K562 (cell line): ENCODE measurements around the gene VWA5B1.

ENCODE experiments used
- CBX3 ChIP-seq, 2 experiments: IDR thresholded peaks; 1 replicate in 1 of 2; 2 replicates in 1 of 2; pipeline ENCODE4 v1.6.1; 2012; ENCODE audit warnings: inconsistent platforms in 2 of 2, low read length in 2 of 2, borderline replicate concordance in 1 of 2, control low read depth in 1 of 2
- CTCF ChIP-seq, 3 experiments: IDR thresholded peaks in 2 of 3; conservative IDR thresholded peaks in 1 of 3; 2 replicates each; pipeline ENCODE4 v1.5.1; 2011 to 2012; ENCODE audit warnings: low read length in 3 of 3, mild to moderate bottlenecking in 3 of 3, control low read depth in 2 of 3, improper control_type of control experiment in 1 of 3, inconsistent platforms in 1 of 3, low read depth in 1 of 3, mixed read lengths in 1 of 3, moderate library complexity in 1 of 3; ENCODE audit not compliant: insufficient read depth in 2 of 3
- ETV5 ChIP-seq: sonication (generic); formaldehyde crosslinking; IDR thresholded peaks from 2 replicates; pipeline ENCODE4 v1.4.0; 2020; ENCODE audit warnings: low read depth, mild to moderate bottlenecking, missing genetic modification reagents
- MTF1 ChIP-seq: fragments of 250-450 bp; sonication (Bioruptor Pico); IDR thresholded peaks from 2 replicates; pipeline ENCODE4 v1.9.0; 2021; ENCODE audit warnings: moderate library complexity, mild to moderate bottlenecking, inconsistent platforms, borderline replicate concordance
- PTTG1 ChIP-seq: fragments of 450-650 bp; IDR thresholded peaks from 2 replicates; pipeline ENCODE4 v1.6.1; 2016; ENCODE audit warnings: low read depth, mild to moderate bottlenecking, missing genetic modification characterization, missing compliant biosample characterization
- RBFOX2 ChIP-seq: fragments of 200-400 bp; formaldehyde crosslinking; IDR thresholded peaks from 2 replicates; pipeline ENCODE4 v1.6.1; 2017; ENCODE audit warnings: low read depth, mild to moderate bottlenecking, low read length, moderate library complexity
- TEAD4 ChIP-seq, 2 experiments: sonication (generic) in 1 of 2; formaldehyde crosslinking in 1 of 2; IDR thresholded peaks; 2 replicates each; pipeline versions ENCODE4 v1.6.1 to v1.8.0; 2012 to 2022; ENCODE audit warnings: borderline replicate concordance in 1 of 2, inconsistent platforms in 1 of 2, low read length in 1 of 2, mild to moderate bottlenecking in 1 of 2, missing genetic modification reagents in 1 of 2
- TOE1 ChIP-seq, 2 experiments: fragments of 450-650 bp in 1 of 2; sonication (generic) in 1 of 2; formaldehyde crosslinking in 1 of 2; IDR thresholded peaks; 2 replicates each; pipeline versions ENCODE4 v1.7.1 to v1.8.0; 2016 to 2022; ENCODE audit warnings: borderline replicate concordance in 2 of 2, mild to moderate bottlenecking in 2 of 2, antibody characterized with exemption in 1 of 2, inconsistent platforms in 1 of 2, low read depth in 1 of 2, missing genetic modification reagents in 1 of 2, moderate library complexity in 1 of 2
- ZZZ3 ChIP-seq: fragments of 450-650 bp; IDR thresholded peaks from 2 replicates; pipeline ENCODE4 v1.6.1; 2016; ENCODE audit warnings: antibody characterized with exemption, mild to moderate bottlenecking, moderate library complexity
- TF ChIP-seq, protein P1 (sequence below): fragments of 150-350 bp; conservative IDR thresholded peaks from 2 replicates; pipeline ENCODE4 v1.6.1; 2014; ENCODE audit warnings: low read length

DNA sequence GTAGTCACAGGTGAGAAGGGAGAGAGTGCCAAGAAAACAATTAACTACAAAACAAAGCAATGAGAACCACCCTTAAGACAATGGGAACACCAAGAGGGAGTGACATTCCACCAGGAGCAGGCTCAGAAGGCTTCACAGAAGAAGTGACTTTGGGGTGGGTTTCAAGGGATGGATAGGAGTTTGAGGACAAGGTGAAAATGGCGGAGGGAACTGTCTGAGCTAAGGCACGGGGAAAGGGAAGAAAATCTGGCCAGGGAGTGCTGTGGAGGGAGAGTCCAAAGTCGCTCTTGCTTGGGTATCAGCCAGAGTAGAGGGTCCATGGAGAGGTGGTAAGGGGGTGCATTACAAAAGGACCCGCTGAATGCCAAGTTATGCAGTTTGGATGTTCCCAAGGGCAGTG is 108.1 kb downstream of the VWA5B1 start:
- TF ChIP-seq, protein P1, sequence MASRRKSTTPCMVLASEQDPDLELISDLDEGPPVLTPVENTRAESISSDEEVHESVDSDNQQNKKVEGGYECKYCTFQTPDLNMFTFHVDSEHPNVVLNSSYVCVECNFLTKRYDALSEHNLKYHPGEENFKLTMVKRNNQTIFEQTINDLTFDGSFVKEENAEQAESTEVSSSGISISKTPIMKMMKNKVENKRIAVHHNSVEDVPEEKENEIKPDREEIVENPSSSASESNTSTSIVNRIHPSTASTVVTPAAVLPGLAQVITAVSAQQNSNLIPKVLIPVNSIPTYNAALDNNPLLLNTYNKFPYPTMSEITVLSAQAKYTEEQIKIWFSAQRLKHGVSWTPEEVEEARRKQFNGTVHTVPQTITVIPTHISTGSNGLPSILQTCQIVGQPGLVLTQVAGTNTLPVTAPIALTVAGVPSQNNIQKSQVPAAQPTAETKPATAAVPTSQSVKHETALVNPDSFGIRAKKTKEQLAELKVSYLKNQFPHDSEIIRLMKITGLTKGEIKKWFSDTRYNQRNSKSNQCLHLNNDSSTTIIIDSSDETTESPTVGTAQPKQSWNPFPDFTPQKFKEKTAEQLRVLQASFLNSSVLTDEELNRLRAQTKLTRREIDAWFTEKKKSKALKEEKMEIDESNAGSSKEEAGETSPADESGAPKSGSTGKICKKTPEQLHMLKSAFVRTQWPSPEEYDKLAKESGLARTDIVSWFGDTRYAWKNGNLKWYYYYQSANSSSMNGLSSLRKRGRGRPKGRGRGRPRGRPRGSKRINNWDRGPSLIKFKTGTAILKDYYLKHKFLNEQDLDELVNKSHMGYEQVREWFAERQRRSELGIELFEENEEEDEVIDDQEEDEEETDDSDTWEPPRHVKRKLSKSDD = no peak
- TF ChIP-seq CTCF (IDR thresholded peaks at IDR 0.05 in 2 of 3, conservative IDR thresholded peaks at IDR 0.05 in 1 of 3; ENCODE audit: insufficient read depth in 2 of 3, low read depth in 1 of 3, low read length in 3 of 3) (no peak), PTTG1 (tag) (no peak), TOE1 (IDR thresholded peaks at IDR 0.05; ENCODE audit: borderline replicate concordance) (no peak), TOE1 (CRISPR knock-in tag; IDR thresholded peaks at IDR 0.05; ENCODE audit: borderline replicate concordance, low read depth) (no peak), ETV5 (CRISPR knock-in tag) (no peak), CBX3 (IDR thresholded peaks at IDR 0.05; ENCODE audit: borderline replicate concordance in 1 of 2, low read length in 2 of 2) (no peak), TEAD4 (IDR thresholded peaks at IDR 0.05; ENCODE audit: low read length) (no peak), TEAD4 (CRISPR knock-in tag; IDR thresholded peaks at IDR 0.05; ENCODE audit: borderline replicate concordance) (no peak), MTF1 (no peak), RBFOX2 (no peak), ZZZ3 (no peak)
